Activated T-cell treated with anti-CD3 and anti-CD28 coated beads for 1 hour (primary cell): Measurements from ENCODE around the gene POGK.
"Not testable (repeated sequence)": the region's sequence is repeated elsewhere in the genome, so short reads cannot be mapped to it uniquely, and the experiment has no call there.

ENCODE experiments used
- DNase-seq: peaks from one replicate; pipeline ENCODE4 v3.0.0-alpha.2; 2020; ENCODE audit warnings: low read depth

POGK gene, protein sequence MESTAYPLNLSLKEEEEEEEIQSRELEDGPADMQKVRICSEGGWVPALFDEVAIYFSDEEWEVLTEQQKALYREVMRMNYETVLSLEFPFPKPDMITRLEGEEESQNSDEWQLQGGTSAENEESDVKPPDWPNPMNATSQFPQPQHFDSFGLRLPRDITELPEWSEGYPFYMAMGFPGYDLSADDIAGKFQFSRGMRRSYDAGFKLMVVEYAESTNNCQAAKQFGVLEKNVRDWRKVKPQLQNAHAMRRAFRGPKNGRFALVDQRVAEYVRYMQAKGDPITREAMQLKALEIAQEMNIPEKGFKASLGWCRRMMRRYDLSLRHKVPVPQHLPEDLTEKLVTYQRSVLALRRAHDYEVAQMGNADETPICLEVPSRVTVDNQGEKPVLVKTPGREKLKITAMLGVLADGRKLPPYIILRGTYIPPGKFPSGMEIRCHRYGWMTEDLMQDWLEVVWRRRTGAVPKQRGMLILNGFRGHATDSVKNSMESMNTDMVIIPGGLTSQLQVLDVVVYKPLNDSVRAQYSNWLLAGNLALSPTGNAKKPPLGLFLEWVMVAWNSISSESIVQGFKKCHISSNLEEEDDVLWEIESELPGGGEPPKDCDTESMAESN

GRCh38 chr1:166838766-166839599 is at the start of gene POGK:
TSS of gene POGK (plus strand) at chr1:166839475. CDS start at chr1:166840957, 1,482 bp downstream.
- peak; percentile 68 for DNase-seq

DNA sequence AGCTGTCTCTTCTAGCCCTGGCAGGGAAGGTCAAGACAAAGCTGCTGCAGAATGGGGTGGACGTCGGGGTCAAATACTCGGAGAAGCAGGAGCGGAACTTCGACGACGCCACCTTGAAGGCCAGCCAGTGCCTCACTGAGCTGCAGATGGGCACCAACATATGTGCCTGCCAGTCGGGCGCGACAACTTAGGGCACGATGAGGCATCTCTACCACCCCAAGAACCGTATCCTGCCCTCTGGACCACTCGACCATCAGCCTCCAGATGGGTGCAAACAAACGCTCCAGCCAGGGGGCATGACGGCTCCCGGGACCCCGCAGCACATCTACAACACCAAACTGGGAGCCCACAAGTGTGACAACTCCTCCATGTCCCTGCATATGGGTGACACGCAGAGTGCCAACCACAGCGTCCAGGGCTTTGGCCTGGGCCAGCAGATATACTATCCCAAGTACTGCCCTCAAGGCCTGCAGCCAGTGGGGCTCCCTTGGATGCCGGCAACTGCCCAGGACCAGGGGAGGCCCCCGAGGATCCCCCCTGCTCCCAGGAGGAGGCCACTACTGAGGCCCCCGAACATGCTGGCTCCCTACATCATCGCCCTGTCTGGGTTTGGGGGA is 42.5 kb upstream of the POGK start:
- DNase-seq, result no peak

DNA sequence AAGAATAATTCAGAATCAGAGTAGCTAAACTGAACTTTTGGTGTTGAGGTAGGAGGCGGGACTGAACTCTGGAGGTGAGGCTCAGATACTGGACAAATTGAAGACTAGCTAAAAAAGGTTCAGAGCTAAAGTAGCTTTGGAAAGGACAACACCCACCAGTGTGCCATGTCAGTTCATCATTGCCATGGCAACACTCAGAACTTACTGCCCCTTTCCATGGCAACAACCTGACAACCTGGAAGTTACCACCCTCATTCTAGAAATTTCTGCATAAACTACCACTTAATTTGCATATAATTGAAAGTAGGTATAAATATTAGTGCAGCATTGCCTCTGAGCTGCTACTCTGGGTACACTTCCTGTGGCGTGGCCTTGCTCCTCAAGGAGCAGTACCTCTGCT is 30.3 kb upstream of the POGK start:
- no peak for DNase-seq

DNA sequence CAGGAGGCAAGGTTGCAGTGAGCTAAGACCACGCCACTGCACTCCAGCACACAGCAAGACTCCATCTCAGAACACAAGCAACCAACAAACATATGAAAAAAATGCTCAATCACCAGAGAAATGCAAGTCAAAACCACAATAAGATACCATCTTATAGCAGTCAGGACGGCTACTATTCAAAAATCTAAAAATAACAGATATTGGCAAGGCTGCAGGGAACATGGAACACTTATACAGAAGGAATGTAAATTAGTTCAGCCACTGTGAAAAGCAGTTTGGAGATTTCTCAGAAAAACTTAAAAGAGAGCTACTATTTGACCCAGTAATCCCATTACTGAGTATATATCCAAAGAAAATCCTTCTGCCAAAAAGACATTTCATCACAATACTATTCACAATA is 27.6 kb upstream of the POGK start:
- DNase-seq, result no peak

DNA sequence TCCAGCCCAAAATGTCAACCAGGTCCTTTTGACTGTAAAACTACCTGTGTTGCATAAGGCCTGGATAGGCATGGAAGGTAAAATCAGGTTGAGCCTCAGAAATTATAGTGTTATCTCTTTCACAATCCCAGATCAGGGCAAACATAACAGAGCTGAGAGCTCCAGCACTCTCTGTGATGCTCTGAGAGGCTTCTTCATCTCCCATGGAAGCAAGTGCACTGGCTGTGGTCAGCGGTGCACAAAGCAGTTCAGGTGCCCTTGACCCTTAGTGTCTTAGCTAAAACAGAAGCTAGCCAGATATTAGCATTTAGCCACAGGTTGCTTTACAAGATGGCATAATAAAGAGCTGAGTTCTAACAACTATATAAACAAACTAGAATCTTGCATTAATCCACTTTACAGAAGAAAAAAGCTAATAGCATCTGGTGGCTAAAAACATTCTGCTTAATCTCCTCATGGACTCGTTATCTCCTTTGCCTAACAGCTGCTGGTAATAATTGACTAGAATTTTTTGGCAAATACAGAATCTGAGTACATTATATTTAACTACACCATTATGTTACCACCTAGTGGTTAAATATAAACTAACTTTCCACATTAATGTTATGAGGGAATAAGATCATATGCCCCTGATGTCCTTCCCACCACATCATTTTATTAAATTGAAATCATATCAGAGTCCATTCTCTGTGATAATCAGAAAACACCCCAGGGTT is 25.6 kb upstream of the POGK start:
- no peak for DNase-seq

DNA sequence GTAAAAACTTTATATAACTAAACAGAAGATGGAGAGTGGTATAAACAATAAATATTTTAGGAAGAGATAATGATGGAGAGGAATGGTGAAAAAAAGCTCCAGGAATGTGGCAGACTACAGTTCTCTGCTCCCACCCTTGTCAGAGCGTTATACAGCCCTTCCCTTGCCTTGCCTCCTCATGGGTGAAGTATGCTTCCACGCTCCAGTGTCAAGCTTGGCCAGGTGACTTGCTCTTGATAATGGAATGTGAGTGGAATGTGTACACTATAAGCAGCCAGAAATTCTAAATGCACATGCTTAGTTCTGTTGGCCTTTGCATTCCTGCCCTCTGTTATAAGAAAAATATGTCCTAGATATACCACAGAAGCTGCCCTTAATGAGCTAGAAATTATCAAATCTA is 24.7 kb upstream of the POGK start:
- no peak for DNase-seq

DNA sequence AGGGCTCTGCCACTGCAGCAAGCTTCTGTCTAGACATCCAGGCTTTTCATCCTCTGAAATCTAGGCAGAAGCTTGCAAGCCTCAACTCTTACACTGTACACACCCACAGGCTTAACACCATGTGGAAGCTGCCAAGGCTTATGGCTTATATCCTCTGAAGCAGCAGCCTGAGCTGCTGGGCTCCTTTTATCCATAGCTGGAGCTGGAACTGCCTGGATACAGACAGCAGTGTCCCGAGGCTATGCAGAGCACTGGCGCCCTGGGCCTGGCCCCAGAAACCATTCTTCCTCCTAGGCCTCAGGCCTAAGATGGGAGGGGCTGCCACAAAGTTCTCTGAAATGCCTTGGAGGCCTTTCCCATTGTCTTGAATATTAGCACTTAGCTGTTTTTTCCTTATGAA is 19.3 kb upstream of the POGK start:
- DNase-seq, result no peak

DNA sequence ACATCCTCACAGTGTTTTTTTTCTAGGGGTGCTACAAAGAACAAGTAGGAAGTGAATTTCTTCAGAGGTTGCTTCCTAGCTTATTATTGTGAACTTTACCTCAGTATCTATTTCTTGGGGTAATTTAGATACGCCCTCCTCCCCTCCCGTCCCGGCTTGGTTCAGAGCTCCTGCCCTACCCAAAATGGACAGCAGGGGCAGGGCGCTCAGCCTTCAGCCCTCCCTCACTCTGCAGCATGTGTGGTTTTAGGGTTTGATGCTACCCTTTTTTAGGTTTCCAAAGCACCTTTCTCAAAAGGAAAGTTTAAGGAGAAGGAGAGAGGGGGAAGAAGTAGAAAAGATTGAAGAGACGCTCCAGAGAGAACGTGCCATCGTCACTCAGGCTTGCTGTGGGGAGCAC is 16.9 kb upstream of the POGK start:
- no peak for DNase-seq

DNA sequence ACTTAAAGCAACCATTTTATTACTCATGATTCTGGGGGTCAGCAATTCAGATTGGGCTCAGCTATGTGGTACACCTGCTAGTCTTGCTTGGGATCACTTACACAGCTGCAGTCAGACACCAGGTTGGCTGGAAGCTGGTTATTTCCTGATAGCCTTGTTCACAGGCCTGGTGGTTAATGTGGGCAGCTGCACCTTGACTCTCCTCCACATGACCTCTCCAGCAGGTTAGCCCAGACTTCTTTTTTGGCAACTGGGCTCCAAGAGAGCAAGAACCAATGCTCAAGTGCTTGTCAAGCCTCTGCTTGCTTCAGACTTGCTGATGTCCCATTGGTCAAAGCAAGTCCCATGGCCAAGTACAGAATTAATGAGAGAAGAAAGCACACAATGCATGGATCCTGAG is 11.8 kb upstream of the POGK start:
- DNase-seq, result no peak

DNA sequence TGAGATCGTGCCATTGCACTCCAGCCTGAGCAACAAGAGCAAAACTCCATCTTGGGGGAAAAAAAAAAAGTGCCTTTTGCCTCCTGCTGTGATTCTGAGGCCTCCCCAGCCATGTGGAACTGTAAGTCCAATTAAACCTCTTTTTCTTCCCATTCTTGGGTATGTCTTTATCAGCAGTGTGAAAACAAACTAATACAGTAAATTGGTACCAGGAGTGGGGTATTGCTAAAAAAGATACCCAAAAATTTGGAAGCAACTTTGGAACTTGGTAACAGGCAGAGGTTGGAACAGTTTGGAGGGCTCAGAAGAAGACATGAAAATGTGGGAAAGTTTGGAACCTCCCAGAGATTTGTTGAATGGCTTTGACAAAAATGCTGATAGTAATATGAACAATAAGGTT is 9.5 kb upstream of the POGK start:
- DNase-seq, result not testable (repeated sequence)

GRCh38 chr1:166836733-166837132 is 2.5 kb upstream of the POGK start:
- DNase-seq, result no peak

GRCh38 chr1:166839600-166840308 is 479 bp downstream of the POGK start:
- peak; percentile 38 for DNase-seq

DNA sequence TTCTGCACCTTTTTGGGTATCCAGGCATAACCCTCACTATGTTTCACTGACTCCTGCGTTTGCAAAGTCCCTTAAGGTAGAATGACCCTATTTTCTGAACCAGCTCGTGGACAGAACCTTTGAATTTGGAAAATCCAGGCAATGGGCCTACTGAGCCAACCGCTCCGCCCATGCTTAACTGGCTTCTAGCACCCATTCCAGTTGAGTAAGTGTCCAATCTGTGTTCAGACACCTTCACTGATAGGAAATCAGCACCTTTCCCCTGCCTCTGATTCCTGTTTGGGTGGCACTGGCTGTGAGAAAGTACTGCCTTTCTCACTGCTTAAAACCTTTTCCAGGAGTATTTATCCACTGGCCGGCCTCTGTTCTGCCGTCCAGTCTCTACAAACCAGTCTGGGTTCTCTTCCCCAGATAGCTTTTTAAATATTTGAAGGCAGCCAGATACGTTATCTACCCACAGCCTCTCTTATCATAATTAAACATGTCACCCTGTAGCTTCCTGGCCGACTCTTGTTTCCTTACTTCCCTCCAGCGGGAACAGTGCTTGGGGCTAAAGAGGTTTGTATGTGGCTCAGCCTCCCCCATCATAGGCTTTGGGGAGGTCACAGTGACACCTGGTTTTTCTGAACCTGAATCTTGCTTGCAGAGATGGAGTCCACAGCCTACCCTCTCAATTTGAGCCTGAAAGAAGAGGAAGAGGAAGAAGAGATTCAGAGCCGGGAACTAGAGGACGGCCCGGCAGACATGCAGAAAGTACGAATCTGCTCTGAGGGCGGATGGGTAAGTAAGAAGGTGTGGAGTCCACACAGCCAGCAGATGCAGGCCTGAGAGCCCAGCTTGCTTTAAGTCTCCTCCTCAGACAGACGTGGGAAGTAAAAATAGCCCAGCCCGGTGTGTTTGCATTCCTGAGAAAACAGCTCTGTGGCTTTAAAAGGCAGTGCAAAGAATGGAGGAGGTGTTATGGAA is 1.3 kb downstream of the POGK start:
- no peak for DNase-seq

GRCh38 chr1:166843322-166843721 is 4.0 kb downstream of the POGK start:
- DNase-seq, result no peak

DNA sequence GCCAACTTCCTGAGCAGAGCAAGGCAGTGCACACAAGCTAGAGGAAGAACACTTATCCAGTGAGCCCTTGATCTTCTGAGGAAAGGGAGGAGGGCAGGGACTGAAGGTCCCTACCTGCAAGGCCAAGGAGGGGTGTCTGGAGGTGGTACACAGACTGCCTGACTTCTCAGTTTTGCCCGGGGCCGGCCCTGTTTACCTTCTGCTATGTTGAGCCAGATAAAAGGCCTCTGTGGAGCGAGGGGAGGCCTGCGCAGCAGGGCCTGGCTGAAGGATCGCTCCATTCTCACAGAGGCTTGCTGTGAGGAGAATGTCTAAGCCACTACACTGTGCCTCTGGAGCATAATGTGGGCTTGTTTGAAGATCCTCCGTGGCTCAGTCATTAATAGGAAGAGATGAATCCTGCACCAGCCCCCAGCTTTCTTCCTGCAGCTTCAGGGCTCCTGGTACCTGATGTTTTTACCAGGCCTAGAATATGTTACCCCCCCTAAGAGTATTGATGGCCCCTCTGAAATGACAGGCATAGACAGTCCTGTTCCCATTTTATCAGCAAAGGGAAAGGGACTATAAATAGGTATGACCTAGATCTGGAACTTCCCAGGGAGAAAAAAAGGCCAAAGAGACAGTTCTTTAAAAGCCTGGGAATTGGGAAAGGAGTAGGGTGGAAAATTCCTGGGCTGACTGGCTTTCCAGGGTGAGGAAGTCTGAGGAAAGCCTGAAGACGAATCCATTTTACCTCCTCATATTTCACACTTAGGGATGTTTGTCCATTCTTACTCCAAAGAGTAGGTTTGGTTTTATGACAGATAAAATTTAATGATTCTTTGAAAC is 4.7 kb downstream of the POGK start:
- no peak for DNase-seq

DNA sequence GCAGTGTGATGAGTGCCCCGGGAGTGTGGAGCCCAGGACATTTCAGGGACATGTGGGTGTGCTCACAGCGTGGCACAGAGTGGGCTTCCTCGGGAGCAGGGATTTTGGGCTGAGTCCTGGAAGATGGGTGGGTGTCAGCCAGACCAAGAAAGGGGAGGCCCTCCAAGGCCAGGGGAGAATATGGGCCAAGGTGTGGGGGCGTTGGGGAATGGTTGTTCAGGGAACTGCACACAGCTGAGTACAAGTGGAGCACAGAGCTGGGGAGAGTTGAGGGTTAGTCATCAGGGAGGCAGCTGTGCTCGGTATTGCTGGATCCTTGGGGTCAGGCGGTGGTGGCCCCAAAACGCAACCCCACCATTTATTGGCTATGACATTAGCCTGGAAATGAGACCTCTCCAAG is 5.5 kb downstream of the POGK start:
- DNase-seq, result no peak

GRCh38 chr1:166848193-166848592 is 8.9 kb downstream of the POGK start:
- DNase-seq, result no peak

GRCh38 chr1:166849135-166849534 is 9.9 kb downstream of the POGK start:
- no peak for DNase-seq

GRCh38 chr1:166852918-166853317 is 13.6 kb downstream of the POGK start:
- no peak for DNase-seq
